CD4-positive, alpha-beta memory T cell (primary cell): ENCODE measurements around the gene DLGAP1. TPM values are rescaled to one million over a fixed set of nuclear protein-coding genes. Genes with fewer than 3 reads are reported as not detected.

ENCODE experiments used
- CTCF ChIA-PET: fragments of 350-600 bp; sonication (Branson Sonifier 250); formaldehyde crosslinking; loops from one replicate; lab custom pipeline; 2021; ENCODE audit warnings: inconsistent platforms; ENCODE audit not compliant: partially characterized antibody; lab: Charles Lee
- POLR2A ChIA-PET: fragments of 350-600 bp; sonication (Branson Sonifier 250); formaldehyde crosslinking; loops from one replicate; lab custom pipeline; 2021; ENCODE audit not compliant: partially characterized antibody; lab: Charles Lee
- DNase-seq, 5 donors: peaks; one replicate each; pipeline versions ENCODE4 v3.0.0 to v3.0.0-alpha.2; 2020 to 2022; ENCODE audit warnings: mixed read lengths in 1 of 5
- H3K27ac ChIP-seq: one replicate; pipeline ENCODE4 v1.7.0; 2013; ENCODE audit warnings: low read depth, low read length
- H3K27me3 ChIP-seq: 2 replicates; pipeline ENCODE4 v1.7.0; 2013; ENCODE audit warnings: mild to moderate bottlenecking, low read length, moderate library complexity; ENCODE audit not compliant: insufficient read depth
- H3K36me3 ChIP-seq: 2 replicates; pipeline ENCODE4 v1.7.0; 2013; ENCODE audit warnings: mild to moderate bottlenecking, low read length, moderate library complexity; ENCODE audit not compliant: insufficient read depth
- H3K4me1 ChIP-seq: 2 replicates; pipeline ENCODE4 v1.7.0; 2013; ENCODE audit warnings: mild to moderate bottlenecking, low read length, moderate library complexity; ENCODE audit not compliant: insufficient read depth
- H3K4me3 ChIP-seq, 2 donors: one replicate each; pipeline ENCODE4 v1.7.0; 2013; ENCODE audit warnings: low read length in 2 of 2, mild to moderate bottlenecking in 1 of 2
- H3K9me3 ChIP-seq, 2 donors: one replicate each; pipeline ENCODE4 v1.7.0; 2013; ENCODE audit warnings: low read length in 2 of 2, control low read depth in 1 of 2; ENCODE audit not compliant: control insufficient read depth in 1 of 2
- H3K27ac Mint-ChIP-seq, 7 donors: one replicate each; pipeline ENCODE4 v1.8.0; 2020 to 2021; ENCODE audit warnings: mixed read lengths in 7 of 7, mild to moderate bottlenecking in 6 of 7, inconsistent platforms in 3 of 7, moderate library complexity in 3 of 7
- H3K27me3 Mint-ChIP-seq, 2 donors: one replicate each; pipeline ENCODE4 v1.8.0; 2020 to 2021; ENCODE audit warnings: mixed read lengths in 2 of 2
- H3K36me3 Mint-ChIP-seq, 2 donors: one replicate each; pipeline ENCODE4 v1.8.0; 2020 to 2021; ENCODE audit warnings: mixed read lengths in 2 of 2, inconsistent platforms in 1 of 2, mild to moderate bottlenecking in 1 of 2
- H3K4me1 Mint-ChIP-seq, 4 donors: one replicate each; pipeline ENCODE4 v1.8.0; 2020 to 2021; ENCODE audit warnings: mixed read lengths in 4 of 4, mild to moderate bottlenecking in 1 of 4
- H3K4me3 Mint-ChIP-seq, 8 donors: one replicate each; pipeline ENCODE4 v1.8.0; 2020 to 2021; ENCODE audit warnings: mixed read lengths in 8 of 8, mild to moderate bottlenecking in 7 of 8, moderate library complexity in 6 of 8, inconsistent platforms in 3 of 8
- H3K9me3 Mint-ChIP-seq, 8 donors: one replicate each; pipeline ENCODE4 v1.8.0; 2020 to 2021; ENCODE audit warnings: mixed read lengths in 8 of 8, mild to moderate bottlenecking in 5 of 8, inconsistent platforms in 3 of 8, moderate library complexity in 1 of 8
- intact Hi-C: fragments of 100-400 bp; cut with micrococcal nuclease; formaldehyde crosslinking; loops from one replicate; pipeline ENCODE4 v1.15.1; 2023
- polyA plus RNA-seq, 2 donors: library from polyadenylated mRNA; unstranded; fragments of 300-500 nt; fragmentation: Illumina TruSeq; gene quantifications; one replicate each; pipeline ENCODE4 v1.2.3, GENCODE V29; 2021
- total RNA-seq, 2 experiments: library from RNA; stranded (reverse); gene quantifications; one replicate each; pipeline ENCODE4 v1.2.3, GENCODE V29; 2021

Gene DLGAP1
- total and polyA plus RNA-seq, 4 experiments from 2014 or later: 0.17 to 0.71 (median 0.45) TPM

GRCh38 chr18:4236940-4237663, 218.0 kb downstream of the DLGAP1 start:
- Histone ChIP-seq H3K4me3 (no peak overlapping the region), H3K36me3 (no peaks in the 10 kb centered on the region), H3K4me1 (no peaks in the 10 kb centered on the region), H3K27ac (no peak overlapping the region), H3K9me3 (no peaks in the 10 kb centered on the region), H3K27me3 (no peaks in the 10 kb centered on the region)
- Mint-ChIP-seq H3K27ac (peak overlapping the region in 1 of 7 donors; percentile 61), H3K9me3 (peaks cover 0 to 5% (median 2%) of the 10 kb centered on the region in 8 donors), H3K36me3 (no peaks in the 10 kb centered on the region), H3K4me1 (no peaks in the 10 kb centered on the region), H3K27me3 (no peaks in the 10 kb centered on the region), H3K4me3 (no peak overlapping the region)
- no peak for DNase-seq
- intact Hi-C loops: no loop called here
- CTCF ChIA-PET: no interaction called here
- POLR2A ChIA-PET: no interaction called here

- no peaks in the 10 kb centered on the region for H3K36me3 Mint-ChIP-seq
- no peaks in the 10 kb centered on the region for H3K36me3 ChIP-seq
- intact Hi-C loops: no loop called here
- H3K4me1 ChIP-seq: no peaks in the 10 kb centered on the region
- H3K27ac Mint-ChIP-seq: no peak overlapping the region
- no peak overlapping the region for H3K4me3 Mint-ChIP-seq
- H3K27me3 ChIP-seq: no peaks in the 10 kb centered on the region
- peaks cover 0 to 8% (median 2%) of the 10 kb centered on the region in 8 donors for H3K9me3 Mint-ChIP-seq
- ChIA-PET POLR2A (no interaction called here), CTCF (interaction anchor here (1.2 kb wide), 1 partner anchor 37 kb away, joined by 3 read pairs; no protein-coding TSS in a partner anchor)
- DNase-seq: no peak
- H3K9me3 ChIP-seq: no peaks in the 10 kb centered on the region
- H3K27ac ChIP-seq: no peak overlapping the region
- no peaks in the 10 kb centered on the region for H3K4me1 Mint-ChIP-seq
- no peaks in the 10 kb centered on the region for H3K27me3 Mint-ChIP-seq
- H3K4me3 ChIP-seq: no peak overlapping the region
These were observed 221.6 kb downstream of the DLGAP1 start for GRCh38 chr18:4233468-4233867.

- no peak overlapping the region for H3K27ac Mint-ChIP-seq
- peaks cover 0 to 11% (median 3%) of the 10 kb centered on the region in 8 donors for H3K9me3 Mint-ChIP-seq
- no peaks in the 10 kb centered on the region for H3K4me1 Mint-ChIP-seq
- Histone ChIP-seq H3K9me3 (no peaks in the 10 kb centered on the region), H3K4me3 (no peak overlapping the region), H3K36me3 (no peaks in the 10 kb centered on the region), H3K27ac (no peak overlapping the region), H3K27me3 (no peaks in the 10 kb centered on the region), H3K4me1 (no peaks in the 10 kb centered on the region)
- intact Hi-C loops: no loop called here
- CTCF ChIA-PET: interaction anchor here (1.2 kb wide), 1 partner anchor 38 kb away, joined by 3 read pairs; no protein-coding TSS in a partner anchor
- POLR2A ChIA-PET: no interaction called here
- no peak for DNase-seq
- no peaks in the 10 kb centered on the region for H3K27me3 Mint-ChIP-seq
- no peaks in the 10 kb centered on the region for H3K36me3 Mint-ChIP-seq
- no peak overlapping the region for H3K4me3 Mint-ChIP-seq
These were observed 222.5 kb downstream of the DLGAP1 start for GRCh38 chr18:4232656-4233055.

- no peaks in the 10 kb centered on the region for H3K36me3 ChIP-seq
- H3K9me3 ChIP-seq: no peaks in the 10 kb centered on the region
- ChIA-PET POLR2A (no interaction called here), CTCF (no interaction called here)
- H3K27me3 ChIP-seq: no peaks in the 10 kb centered on the region
- H3K36me3 Mint-ChIP-seq: no peaks in the 10 kb centered on the region
- intact Hi-C loops: no loop called here
- H3K9me3 Mint-ChIP-seq: peaks cover 0 to 11% (median 3%) of the 10 kb centered on the region in 8 donors
- H3K4me1 Mint-ChIP-seq: no peaks in the 10 kb centered on the region
- H3K27ac Mint-ChIP-seq: no peak overlapping the region
- H3K4me3 ChIP-seq: no peak overlapping the region
- H3K4me3 Mint-ChIP-seq: no peak overlapping the region
- H3K27ac ChIP-seq: no peak overlapping the region
- H3K27me3 Mint-ChIP-seq: no peaks in the 10 kb centered on the region
- H3K4me1 ChIP-seq: no peaks in the 10 kb centered on the region
- no peak for DNase-seq
These were observed 223.8 kb downstream of the DLGAP1 start for GRCh38 chr18:4231260-4231659.

- DNase-seq: no peak
- H3K9me3 ChIP-seq: no peaks in the 10 kb centered on the region
- POLR2A ChIA-PET: no interaction called here
- Mint-ChIP-seq H3K27ac (no peak overlapping the region), H3K27me3 (no peaks in the 10 kb centered on the region), H3K9me3 (peaks cover 0 to 11% (median 4%) of the 10 kb centered on the region in 8 donors), H3K36me3 (no peaks in the 10 kb centered on the region), H3K4me1 (no peaks in the 10 kb centered on the region), H3K4me3 (no peak overlapping the region)
- intact Hi-C loops: no loop called here
- no peak overlapping the region for H3K4me3 ChIP-seq
- no peaks in the 10 kb centered on the region for H3K27me3 ChIP-seq
- no peak overlapping the region for H3K27ac ChIP-seq
- CTCF ChIA-PET: no interaction called here
- H3K4me1 ChIP-seq: no peaks in the 10 kb centered on the region
- no peaks in the 10 kb centered on the region for H3K36me3 ChIP-seq
These were observed 224.5 kb downstream of the DLGAP1 start for GRCh38 chr18:4230450-4231168.

- peaks cover 0 to 11% (median 5%) of the 10 kb centered on the region in 8 donors for H3K9me3 Mint-ChIP-seq
- H3K27me3 Mint-ChIP-seq: no peaks in the 10 kb centered on the region
- no peaks in the 10 kb centered on the region for H3K4me1 ChIP-seq
- peak overlapping the region in 1 of 7 donors; percentile 61 for H3K27ac Mint-ChIP-seq
- no peaks in the 10 kb centered on the region for H3K4me1 Mint-ChIP-seq
- ChIA-PET POLR2A (no interaction called here), CTCF (interaction anchor here (1.6 kb wide), 1 partner anchor 13 kb away, joined by 3 read pairs; no protein-coding TSS in a partner anchor)
- DNase-seq: no peak
- H3K4me3 ChIP-seq: no peak overlapping the region
- peak overlapping the region in 1 of 8 donors; percentile 49 for H3K4me3 Mint-ChIP-seq
- no peaks in the 10 kb centered on the region for H3K9me3 ChIP-seq
- H3K36me3 Mint-ChIP-seq: no peaks in the 10 kb centered on the region
- H3K36me3 ChIP-seq: no peaks in the 10 kb centered on the region
- H3K27me3 ChIP-seq: no peaks in the 10 kb centered on the region
- H3K27ac ChIP-seq: no peak overlapping the region
- intact Hi-C loops: no loop called here
These were observed 230.9 kb downstream of the DLGAP1 start for GRCh38 chr18:4224031-4224704.
